HCT116 (cell line): ENCODE data around the gene CMIP.

Experiments
- CEBPB ChIP-seq: IDR thresholded peaks from 2 replicates; pipeline ENCODE4 v1.6.1; 2012; ENCODE audit warnings: low read depth
- POLR2A ChIP-seq: IDR thresholded peaks from 2 replicates; pipeline ENCODE4 v1.7.0; 2011; ENCODE audit warnings: borderline replicate concordance; ENCODE audit not compliant: insufficient read depth, insufficient read length; ENCODE audit errors: extremely low read depth
- RAD21 ChIP-seq: IDR thresholded peaks from 2 replicates; pipeline ENCODE4 v1.6.1; 2012; ENCODE audit warnings: low read depth, mild to moderate bottlenecking
- TF ChIP-seq, protein P1 (sequence below), 3 experiments: fragments of 200-600 bp in 1 of 3; sonication (generic) in 1 of 3; IDR thresholded peaks in 2 of 3; conservative IDR thresholded peaks in 1 of 3; 2 replicates each; pipeline ENCODE4 v1.5.1; 2012 to 2017; ENCODE audit warnings: low read depth in 2 of 3, low read length in 2 of 3, antibody characterized with exemption in 1 of 3, borderline replicate concordance in 1 of 3, control low read depth in 1 of 3, mild to moderate bottlenecking in 1 of 3, mixed read lengths in 1 of 3, mixed run types in 1 of 3, moderate library complexity in 1 of 3; ENCODE audit not compliant: insufficient read depth in 1 of 3
- TF ChIP-seq, protein P2 (sequence below): IDR thresholded peaks from 2 replicates; pipeline ENCODE4 v1.6.1; 2012

DNA sequence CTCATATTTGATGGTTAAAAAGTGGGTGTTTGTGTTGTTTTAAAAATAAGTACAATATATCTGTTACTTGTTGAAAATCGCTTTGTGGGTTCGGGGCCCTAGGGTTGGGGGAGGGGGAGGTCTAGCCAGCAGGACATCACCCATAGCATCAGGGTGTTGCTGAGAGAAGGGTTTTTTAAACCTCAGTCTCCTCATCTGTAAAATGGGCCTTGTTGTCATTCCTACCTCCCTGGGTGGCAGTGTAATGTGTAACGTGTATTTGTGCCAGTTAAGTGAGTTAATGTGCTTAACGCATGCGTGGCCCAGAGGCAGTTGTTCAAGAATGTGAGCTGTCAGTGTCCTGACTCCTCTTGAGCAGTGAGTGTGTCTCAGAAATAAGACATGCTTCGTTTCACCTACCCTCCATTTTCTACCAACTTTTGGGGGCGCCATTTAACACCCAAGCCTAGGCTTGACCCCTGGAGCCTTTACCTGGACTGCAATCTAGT, 129.0 kb downstream of the CMIP start:
- TF ChIP-seq, protein P1, sequence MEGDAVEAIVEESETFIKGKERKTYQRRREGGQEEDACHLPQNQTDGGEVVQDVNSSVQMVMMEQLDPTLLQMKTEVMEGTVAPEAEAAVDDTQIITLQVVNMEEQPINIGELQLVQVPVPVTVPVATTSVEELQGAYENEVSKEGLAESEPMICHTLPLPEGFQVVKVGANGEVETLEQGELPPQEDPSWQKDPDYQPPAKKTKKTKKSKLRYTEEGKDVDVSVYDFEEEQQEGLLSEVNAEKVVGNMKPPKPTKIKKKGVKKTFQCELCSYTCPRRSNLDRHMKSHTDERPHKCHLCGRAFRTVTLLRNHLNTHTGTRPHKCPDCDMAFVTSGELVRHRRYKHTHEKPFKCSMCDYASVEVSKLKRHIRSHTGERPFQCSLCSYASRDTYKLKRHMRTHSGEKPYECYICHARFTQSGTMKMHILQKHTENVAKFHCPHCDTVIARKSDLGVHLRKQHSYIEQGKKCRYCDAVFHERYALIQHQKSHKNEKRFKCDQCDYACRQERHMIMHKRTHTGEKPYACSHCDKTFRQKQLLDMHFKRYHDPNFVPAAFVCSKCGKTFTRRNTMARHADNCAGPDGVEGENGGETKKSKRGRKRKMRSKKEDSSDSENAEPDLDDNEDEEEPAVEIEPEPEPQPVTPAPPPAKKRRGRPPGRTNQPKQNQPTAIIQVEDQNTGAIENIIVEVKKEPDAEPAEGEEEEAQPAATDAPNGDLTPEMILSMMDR (IDR thresholded peaks at IDR 0.05 in 2 of 3, conservative IDR thresholded peaks at IDR 0.05 in 1 of 3; ENCODE audit: borderline replicate concordance in 1 of 3, insufficient read depth in 1 of 3, low read depth in 2 of 3, low read length in 2 of 3): no peak
- TF ChIP-seq POLR2A (no peak), CEBPB (no peak), RAD21 (no peak)
- TF ChIP-seq, protein P2, sequence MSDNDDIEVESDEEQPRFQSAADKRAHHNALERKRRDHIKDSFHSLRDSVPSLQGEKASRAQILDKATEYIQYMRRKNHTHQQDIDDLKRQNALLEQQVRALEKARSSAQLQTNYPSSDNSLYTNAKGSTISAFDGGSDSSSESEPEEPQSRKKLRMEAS: no peak
